K562 (cell line): Measurements from ENCODE around the gene PRKACA. TPM values are rescaled to one million over a fixed set of nuclear protein-coding genes. Genes with fewer than 3 reads are reported as not detected.

Source experiments
- ATAC-seq: fragments of 200-7000 bp; cut with Tn5 transposase; 3 replicates; pipeline ENCODE4 v1.9.1; 2020; ENCODE audit warnings: moderate library complexity
- BruUV-seq: library from RNA; stranded (reverse); fragments of 400-500 nt; replicated peaks from 2 replicates; lab custom pipeline; 2021; lab: Mats Ljungman, UMichigan
- CTCF ChIA-PET: fragments of 300-600 bp; formaldehyde crosslinking; extraction: SDS; loops from one replicate; lab custom pipeline; 2021; ENCODE audit warnings: low intra/inter-chr PET ratio; lab: Yijun Ruan, JAX
- POLR2A ChIA-PET: fragments of 300-600, 350-650 bp; sonication (Branson Sonifier 250); formaldehyde crosslinking; extraction: SDS; loops from one replicate; lab custom pipeline; 2021; ENCODE audit warnings: antibody characterized with exemption, inconsistent platforms; lab: Yijun Ruan, JAX
- DNase-seq, 4 experiments: peaks; one replicate each; pipeline versions ENCODE4 v3.0.0 to v3.0.0-alpha.2; 2011 to 2018; ENCODE audit warnings: low spot score in 3 of 4, mixed read lengths in 3 of 4; ENCODE audit errors: extremely low read depth in 1 of 4
- FAIRE-seq: peaks from 2 replicates; lab custom pipeline; 2011; peaks lifted over from hg19 to GRCh38; lab: Jason Lieb, UNC
- H2AFZ ChIP-seq: 2 replicates; pipeline ENCODE4 v1.6.0; 2011; ENCODE audit warnings: low read depth, low read length, control low read depth, inconsistent platforms
- H3K27ac ChIP-seq: fragments of 200-600 bp; 3 replicates; pipeline ENCODE4 v1.8.0; 2011; ENCODE audit warnings: low read depth, mild to moderate bottlenecking, control low read depth, inconsistent platforms, low read length, moderate library complexity, mixed read lengths; ENCODE audit errors: extremely low read depth
- H3K27me3 ChIP-seq, 2 experiments: fragments of 300-600 bp in 1 of 2; 2 replicates in 1 of 2; 3 replicates in 1 of 2; pipeline versions ENCODE4 v1.6.0 to v1.8.0; 2011; ENCODE audit warnings: inconsistent platforms in 2 of 2, low read length in 2 of 2, mild to moderate bottlenecking in 1 of 2, mixed read lengths in 1 of 2, moderate library complexity in 1 of 2; ENCODE audit not compliant: control insufficient read depth in 2 of 2, insufficient read depth in 2 of 2
- H3K36me3 ChIP-seq: fragments of 300-600 bp; 3 replicates; pipeline ENCODE4 v1.8.0; 2011; ENCODE audit warnings: mild to moderate bottlenecking, low read length, inconsistent platforms; ENCODE audit not compliant: control insufficient read depth, insufficient read depth
- H3K4me1 ChIP-seq, 2 experiments: fragments of 200-600 bp in 1 of 2; replicated peaks in 1 of 2; 2 replicates in 1 of 2; 3 replicates in 1 of 2; pipeline versions ENCODE4 v1.5.1 to v1.8.0; 2011; ENCODE audit warnings: inconsistent platforms in 2 of 2, low read length in 2 of 2, mild to moderate bottlenecking in 1 of 2, mixed read lengths in 1 of 2, moderate library complexity in 1 of 2; ENCODE audit not compliant: control insufficient read depth in 2 of 2, insufficient read depth in 2 of 2
- H3K4me2 ChIP-seq: 2 replicates; pipeline ENCODE4 v1.6.1; 2011; ENCODE audit warnings: low read length, control low read depth, inconsistent platforms, mixed read lengths; ENCODE audit not compliant: insufficient read depth
- H3K4me3 ChIP-seq: fragments of 200-600 bp; sonication (generic), shearing (Covaris generic); 2 replicates; pipeline ENCODE4 v1.5.1; 2016; ENCODE audit warnings: control low read depth, inconsistent platforms
- H3K79me2 ChIP-seq: fragments of 200-600 bp; 3 replicates; pipeline ENCODE4 v1.8.0; 2011; ENCODE audit warnings: low read length, inconsistent platforms; ENCODE audit not compliant: control insufficient read depth, insufficient read depth
- H3K9ac ChIP-seq, 2 experiments: 2 replicates each; pipeline versions ENCODE4 v1.6.0 to v1.6.1; 2011; ENCODE audit warnings: low read depth in 2 of 2, low read length in 2 of 2, control low read depth in 1 of 2, inconsistent platforms in 1 of 2, mild to moderate bottlenecking in 1 of 2, mixed read lengths in 1 of 2; ENCODE audit not compliant: insufficient read depth in 1 of 2
- H3K9me1 ChIP-seq: one replicate; pipeline ENCODE4 v1.6.0; 2011; ENCODE audit warnings: inconsistent platforms, mild to moderate bottlenecking, low read length, moderate library complexity; ENCODE audit not compliant: control insufficient read depth, insufficient read depth
- H3K9me3 ChIP-seq: replicated peaks from 2 replicates; pipeline ENCODE4 v1.5.1; 2011; ENCODE audit warnings: low read depth, low read length, inconsistent platforms; ENCODE audit not compliant: control insufficient read depth, insufficient read depth
- H4K20me1 ChIP-seq: replicated peaks from 2 replicates; pipeline ENCODE4 v1.6.1; 2011; ENCODE audit warnings: low read length, inconsistent platforms, mixed read lengths; ENCODE audit not compliant: control insufficient read depth, insufficient read depth
- CBFA2T3 ChIP-seq: fragments of 450-650 bp; IDR thresholded peaks from 2 replicates; pipeline ENCODE4 v1.6.1; 2017
- CHD4 ChIP-seq: fragments of 200-600 bp; sonication (generic); IDR thresholded peaks from 3 replicates; pipeline ENCODE4 v1.6.1; 2012; ENCODE audit warnings: low read depth, mild to moderate bottlenecking, mixed read lengths, low read length, inconsistent platforms; ENCODE audit not compliant: insufficient read depth, insufficient replicate concordance, poor library complexity, severe bottlenecking
- CREM ChIP-seq: IDR thresholded peaks from 2 replicates; pipeline ENCODE4 v1.6.1; 2014; ENCODE audit warnings: antibody characterized with exemption, low read depth
- DLX4 ChIP-seq: fragments of 250-450 bp; sonication (Bioruptor Pico); IDR thresholded peaks from 2 replicates; pipeline ENCODE4 v1.6.1; 2021; ENCODE audit warnings: mild to moderate bottlenecking
- E2F8 ChIP-seq: fragments of 450-650 bp; IDR thresholded peaks from 2 replicates; pipeline ENCODE4 v1.7.1; 2018; ENCODE audit warnings: mild to moderate bottlenecking, low read depth; ENCODE audit not compliant: partially characterized antibody
- HCFC1 ChIP-seq: IDR thresholded peaks from 2 replicates; pipeline ENCODE4 v1.6.1; 2012; ENCODE audit warnings: low read depth, low read length, improper control_type of control experiment
- HMG20B ChIP-seq: fragments of 250-450 bp; sonication (Bioruptor Pico); IDR thresholded peaks from 2 replicates; pipeline ENCODE4 v1.5.0; 2021; ENCODE audit warnings: mild to moderate bottlenecking
- TCF3 ChIP-seq: sonication (generic); formaldehyde crosslinking; IDR thresholded peaks from 2 replicates; pipeline ENCODE4 v1.4.0; 2020; ENCODE audit warnings: mild to moderate bottlenecking, missing genetic modification reagents
- ZBTB33 ChIP-seq: sonication (generic); formaldehyde crosslinking; IDR thresholded peaks from 2 replicates; pipeline ENCODE4 v1.8.1; 2023; ENCODE audit warnings: mild to moderate bottlenecking, missing genetic modification reagents
- WGBS: fragments of 100-300 bp; shearing (Covaris generic); methylation state at CpG from one replicate; pipeline ENCODE4 v1.1.6; 2016; ENCODE audit warnings: low coverage, mixed read lengths; ENCODE audit not compliant: insufficient coverage; ENCODE audit errors: missing lambda C conversion rate; 5-methylcytosine and 5-hydroxymethylcytosine counted together
- in situ Hi-C: fragments of 300-500 bp; cut with MboI; formaldehyde crosslinking; loops from 4 replicates; pipeline ENCODE4 v1.15.0; 2018; ENCODE audit warnings: inconsistent platforms, mixed read lengths
- intact Hi-C: fragments of 100-400 bp; cut with micrococcal nuclease; formaldehyde crosslinking; loops from 2 replicates; pipeline ENCODE4 v1.14.2; 2022
- polyA plus RNA-seq, 8 experiments: library from polyadenylated mRNA; depleted of rRNA in 4 of 8; stranded (reverse) in 5 of 8; unstranded in 3 of 8; fragments of >200 nt; fragmentation: Nextera tagmentation in 2 of 8; fragmentation: Illumina TruSeq in 1 of 8; extraction: Ambion mirVana in 2 of 8; extraction: Trizol in 1 of 8; gene quantifications; 2 replicates each; pipeline versions ENCODE4 v1.2.1 to v1.2.3, GENCODE V29; 2011 to 2014; ENCODE audit warnings: inconsistent platforms in 1 of 8, missing spikeins in 1 of 8
- total RNA-seq, 7 experiments: library from RNA; depleted of rRNA in 6 of 7; stranded (reverse); fragments of >200 nt in 6 of 7; fragmentation: Illumina TruSeq in 2 of 7; extraction: Trizol in 2 of 7; gene quantifications; 2 replicates each; pipeline versions ENCODE4 v1.2.1 to v1.2.3, GENCODE V29; 2011 to 2021; ENCODE audit warnings: low replicate concordance in 1 of 7

Gene PRKACA
- total and polyA plus RNA-seq, 9 of the 15 experiments (the other 6 are each of a cell fraction or from before 2014, with no cell fraction given): 1.2 to 63.1 (median 13.0) TPM

GRCh38 chr19:14122924-14123323 is 5.4 kb upstream of the PRKACA start:
- H3K9me3 ChIP-seq: no peaks in the 10 kb centered on the region
- H4K20me1 ChIP-seq: no peaks in the 10 kb centered on the region
- H3K36me3 ChIP-seq: peaks cover 51% of the 10 kb centered on the region
- H3K27ac ChIP-seq: no peak overlapping the region
- FAIRE-seq: no peak
- no peak overlapping the region for H2AFZ ChIP-seq
- H3K9ac ChIP-seq: no peak overlapping the region
- peaks cover 15 to 20% of the 10 kb centered on the region in 2 experiments; a peak in 4 of 5 replicates for H3K4me1 ChIP-seq
- no peaks in the 10 kb centered on the region for H3K9me1 ChIP-seq
- POLR2A ChIA-PET: interaction anchor here (1.3 to 2.0 kb wide), 2 partner anchors 9 to 13 kb away, joined by 5 to 9 read pairs; partner anchors contain the start of gene ASF1B
- in situ Hi-C loops (no loop called here), intact Hi-C loops (no loop called here)
- no peak overlapping the region for H3K4me2 ChIP-seq
- 65% methylated on average over 6 of the region's 6 CpGs for WGBS
- TF ChIP-seq TCF3 (CRISPR knock-in tag) (peak; percentile 27; the same call in 1 of the 2 replicates), CBFA2T3 (peak; percentile 48), CHD4 (no peak)
- no peak overlapping the region for H3K4me3 ChIP-seq
- no peaks in the 10 kb centered on the region; the same call in 2 of the 3 replicates for H3K79me2 ChIP-seq
- no peak for ATAC-seq
- no TSS peak for BruUV-seq
- H3K27me3 ChIP-seq: no peaks in the 10 kb centered on the region
- CTCF ChIA-PET: no interaction called here
- DNase-seq: no peak

GRCh38 chr19:14120497-14120780 is 2.9 kb upstream of the PRKACA start:
- no peak overlapping the region for H2AFZ ChIP-seq
- in situ Hi-C loops (no loop called here), intact Hi-C loops (no loop called here)
- ChIA-PET CTCF (no interaction called here), POLR2A (interaction anchor here (0.7 kb wide), 1 partner anchor 156 kb away, joined by 3 read pairs; no protein-coding TSS in a partner anchor)
- peaks cover 39% of the 10 kb centered on the region for H3K36me3 ChIP-seq
- no peaks in the 10 kb centered on the region for H3K9me3 ChIP-seq
- WGBS: 90% methylated on average over 7 of the region's 7 CpGs
- no peak for DNase-seq
- H3K9ac ChIP-seq: peak overlapping the region in 1 of 2 experiments; percentile 50; a peak in 2 of 4 replicates
- H3K4me2 ChIP-seq: no peak overlapping the region
- ATAC-seq: no peak
- H4K20me1 ChIP-seq: no peaks in the 10 kb centered on the region
- no peak overlapping the region for H3K4me3 ChIP-seq
- no peak for FAIRE-seq
- H3K9me1 ChIP-seq: no peaks in the 10 kb centered on the region
- BruUV-seq: no TSS peak
- H3K27me3 ChIP-seq: no peaks in the 10 kb centered on the region
- peaks cover 27 to 36% of the 10 kb centered on the region in 2 experiments; a peak in 4 of 5 replicates for H3K4me1 ChIP-seq
- H3K27ac ChIP-seq: no peak overlapping the region
- H3K79me2 ChIP-seq: peaks cover 16% of the 10 kb centered on the region
- TF ChIP-seq HCFC1 (no peak), E2F8 (no peak), CREM (no peak), HMG20B (no peak), ZBTB33 (CRISPR knock-in tag) (no peak), DLX4 (CRISPR knock-in tag) (no peak)
